HepG2 (cell line): ENCODE results near the gene UCKL1. TPM values are rescaled to one million over a fixed set of nuclear protein-coding genes. Genes with fewer than 3 reads are reported as not detected.

Experiments used
- MATR3 ChIP-seq: sonication (generic); formaldehyde crosslinking; IDR thresholded peaks from 2 replicates; pipeline ENCODE4 v1.4.0; 2020; ENCODE audit warnings: missing genetic modification reagents
- SMC3 ChIP-seq: IDR thresholded peaks from 2 replicates; pipeline ENCODE4 v1.6.1; 2011; ENCODE audit warnings: low read length, improper control_type of control experiment
- SOX13 ChIP-seq, 3 experiments: fragments of 450-650 bp in 1 of 3; sonication (generic) in 1 of 3; formaldehyde crosslinking in 1 of 3; IDR thresholded peaks in 2 of 3; conservative IDR thresholded peaks in 1 of 3; 2 replicates each; pipeline versions ENCODE4 v1.5.0 to v1.6.1; 2016 to 2020; ENCODE audit warnings: antibody characterized with exemption in 1 of 3, mild to moderate bottlenecking in 1 of 3, missing compliant biosample characterization in 1 of 3, missing genetic modification reagents in 1 of 3, moderate library complexity in 1 of 3
- SP1 ChIP-seq, 2 experiments: fragments of 450-650 bp in 1 of 2; sonication (generic) in 1 of 2; formaldehyde crosslinking in 1 of 2; IDR thresholded peaks; 2 replicates each; pipeline versions ENCODE4 v1.4.0 to v1.6.1; 2016 to 2020; ENCODE audit warnings: missing genetic modification reagents in 1 of 2
- ZNF143 ChIP-seq: sonication (generic); formaldehyde crosslinking; IDR thresholded peaks from 2 replicates; pipeline ENCODE4 v1.4.0; 2020; ENCODE audit warnings: missing genetic modification reagents
- ZNF563 ChIP-seq: sonication (generic); formaldehyde crosslinking; IDR thresholded peaks from 2 replicates; pipeline ENCODE4 v1.8.0; 2022; ENCODE audit warnings: mild to moderate bottlenecking, moderate library complexity, missing genetic modification reagents
- polyA plus RNA-seq, 8 experiments: library from polyadenylated mRNA; depleted of rRNA in 3 of 8; stranded (reverse) in 7 of 8; unstranded in 1 of 8; fragments of >200 nt; fragmentation: Illumina TruSeq in 4 of 8; extraction: Trizol in 4 of 8; gene quantifications; 2 replicates each; pipeline versions ENCODE4 v1.2.1 to v1.2.3, GENCODE V29; 2011 to 2016; ENCODE audit warnings: low read depth in 4 of 8, missing spikeins in 1 of 8, mixed read lengths in 1 of 8; ENCODE audit not compliant: insufficient read depth in 1 of 8
- total RNA-seq, 5 experiments: library from RNA; depleted of rRNA; stranded (reverse); fragments of >200 nt; fragmentation: Illumina TruSeq; extraction: Trizol; gene quantifications; 2 replicates each; pipeline ENCODE4 v1.2.3, GENCODE V29; 2016; ENCODE audit warnings: low read depth in 1 of 5
- TF ChIP-seq, protein P1 (sequence below): sonication (generic); formaldehyde crosslinking; IDR thresholded peaks from 2 replicates; pipeline ENCODE4 v1.5.1; 2020; ENCODE audit warnings: mild to moderate bottlenecking, missing genetic modification reagents, borderline replicate concordance
- TF ChIP-seq, protein P2 (sequence below): sonication (generic); formaldehyde crosslinking; IDR thresholded peaks from one replicate; pipeline ENCODE4 v1.5.1; 2020; ENCODE audit warnings: mild to moderate bottlenecking, missing genetic modification reagents; ENCODE audit errors: not compliant biosample characterization
- TF ChIP-seq, protein P3 (sequence below): sonication (generic); formaldehyde crosslinking; IDR thresholded peaks from 2 replicates; pipeline ENCODE4 v1.5.1; 2020; ENCODE audit warnings: missing genetic modification reagents, mild to moderate bottlenecking, borderline replicate concordance

UCKL1 gene
- total and polyA plus RNA-seq, 2 of the 13 experiments (the other 11 are each of a cell fraction or from before 2014, with no cell fraction given), result 50.2 to 126 TPM

DNA sequence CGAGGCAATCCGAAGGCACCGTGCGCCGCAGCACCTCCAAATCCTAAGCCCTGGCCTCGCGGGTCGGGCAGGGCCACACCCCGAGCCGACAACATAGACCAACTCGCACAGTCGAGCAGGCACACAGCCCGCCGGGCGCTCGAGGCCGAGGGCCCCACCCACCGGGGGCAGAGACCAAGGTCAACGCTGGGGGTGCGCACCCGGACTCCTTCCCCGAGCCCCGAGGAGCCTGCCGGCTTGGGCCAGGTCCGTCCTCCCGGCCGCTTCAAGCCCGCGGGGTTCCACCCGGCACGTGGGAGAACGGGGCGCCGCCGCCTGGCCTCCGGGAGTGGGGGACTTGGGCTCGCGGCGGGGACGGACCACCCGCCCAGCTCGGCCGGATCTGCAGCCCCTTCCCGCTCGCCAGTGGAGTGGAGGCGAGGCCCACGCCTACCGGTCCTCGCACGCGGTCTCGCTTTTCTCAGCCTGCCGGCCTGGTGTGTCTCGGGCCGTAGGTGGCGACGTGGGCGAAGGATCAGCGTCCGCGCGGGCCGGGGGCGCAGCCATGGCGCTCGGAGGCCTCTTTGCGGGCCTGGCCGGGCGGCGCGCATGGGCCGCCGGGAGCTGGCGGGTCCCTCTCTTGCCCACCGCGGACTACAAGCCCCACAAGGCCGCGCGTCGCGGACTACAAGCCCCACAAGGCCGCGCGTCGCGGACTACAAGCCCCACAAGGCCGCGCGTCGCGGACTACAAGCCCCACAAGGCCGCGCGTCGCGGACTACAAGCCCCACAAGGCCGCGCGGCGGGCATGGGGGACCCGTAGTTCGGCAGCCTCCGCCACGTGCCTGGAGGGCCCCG, at the start of gene UCKL1 (continued):
- peak; percentile 76; the same call in 1 of the 2 replicates for TF ChIP-seq SOX13 (IDR thresholded peaks at IDR 0.05)
- peak; percentile 53 to 64; a peak in 1 of 4 replicates for TF ChIP-seq SOX13 (CRISPR knock-in tag; conservative IDR thresholded peaks at IDR 0.05 in 1 of 2, IDR thresholded peaks at IDR 0.05 in 1 of 2)
- TF ChIP-seq, protein P1, sequence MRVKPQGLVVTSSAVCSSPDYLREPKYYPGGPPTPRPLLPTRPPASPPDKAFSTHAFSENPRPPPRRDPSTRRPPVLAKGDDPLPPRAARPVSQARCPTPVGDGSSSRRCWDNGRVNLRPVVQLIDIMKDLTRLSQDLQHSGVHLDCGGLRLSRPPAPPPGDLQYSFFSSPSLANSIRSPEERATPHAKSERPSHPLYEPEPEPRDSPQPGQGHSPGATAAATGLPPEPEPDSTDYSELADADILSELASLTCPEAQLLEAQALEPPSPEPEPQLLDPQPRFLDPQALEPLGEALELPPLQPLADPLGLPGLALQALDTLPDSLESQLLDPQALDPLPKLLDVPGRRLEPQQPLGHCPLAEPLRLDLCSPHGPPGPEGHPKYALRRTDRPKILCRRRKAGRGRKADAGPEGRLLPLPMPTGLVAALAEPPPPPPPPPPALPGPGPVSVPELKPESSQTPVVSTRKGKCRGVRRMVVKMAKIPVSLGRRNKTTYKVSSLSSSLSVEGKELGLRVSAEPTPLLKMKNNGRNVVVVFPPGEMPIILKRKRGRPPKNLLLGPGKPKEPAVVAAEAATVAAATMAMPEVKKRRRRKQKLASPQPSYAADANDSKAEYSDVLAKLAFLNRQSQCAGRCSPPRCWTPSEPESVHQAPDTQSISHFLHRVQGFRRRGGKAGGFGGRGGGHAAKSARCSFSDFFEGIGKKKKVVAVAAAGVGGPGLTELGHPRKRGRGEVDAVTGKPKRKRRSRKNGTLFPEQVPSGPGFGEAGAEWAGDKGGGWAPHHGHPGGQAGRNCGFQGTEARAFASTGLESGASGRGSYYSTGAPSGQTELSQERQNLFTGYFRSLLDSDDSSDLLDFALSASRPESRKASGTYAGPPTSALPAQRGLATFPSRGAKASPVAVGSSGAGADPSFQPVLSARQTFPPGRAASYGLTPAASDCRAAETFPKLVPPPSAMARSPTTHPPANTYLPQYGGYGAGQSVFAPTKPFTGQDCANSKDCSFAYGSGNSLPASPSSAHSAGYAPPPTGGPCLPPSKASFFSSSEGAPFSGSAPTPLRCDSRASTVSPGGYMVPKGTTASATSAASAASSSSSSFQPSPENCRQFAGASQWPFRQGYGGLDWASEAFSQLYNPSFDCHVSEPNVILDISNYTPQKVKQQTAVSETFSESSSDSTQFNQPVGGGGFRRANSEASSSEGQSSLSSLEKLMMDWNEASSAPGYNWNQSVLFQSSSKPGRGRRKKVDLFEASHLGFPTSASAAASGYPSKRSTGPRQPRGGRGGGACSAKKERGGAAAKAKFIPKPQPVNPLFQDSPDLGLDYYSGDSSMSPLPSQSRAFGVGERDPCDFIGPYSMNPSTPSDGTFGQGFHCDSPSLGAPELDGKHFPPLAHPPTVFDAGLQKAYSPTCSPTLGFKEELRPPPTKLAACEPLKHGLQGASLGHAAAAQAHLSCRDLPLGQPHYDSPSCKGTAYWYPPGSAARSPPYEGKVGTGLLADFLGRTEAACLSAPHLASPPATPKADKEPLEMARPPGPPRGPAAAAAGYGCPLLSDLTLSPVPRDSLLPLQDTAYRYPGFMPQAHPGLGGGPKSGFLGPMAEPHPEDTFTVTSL (CRISPR knock-in tag), result no peak; the same call in 1 of the 2 replicates
- 0 out of 2 replicates have a peak, but pooled peaks have one; percentile 69 for TF ChIP-seq MATR3 (CRISPR knock-in tag)
- peak; percentile 97 for TF ChIP-seq ZNF563
- peak; percentile 98 for TF ChIP-seq ZNF143 (CRISPR knock-in tag)
- no peak; the same call in 1 of the 2 replicates for TF ChIP-seq SMC3
- TF ChIP-seq, protein P2, sequence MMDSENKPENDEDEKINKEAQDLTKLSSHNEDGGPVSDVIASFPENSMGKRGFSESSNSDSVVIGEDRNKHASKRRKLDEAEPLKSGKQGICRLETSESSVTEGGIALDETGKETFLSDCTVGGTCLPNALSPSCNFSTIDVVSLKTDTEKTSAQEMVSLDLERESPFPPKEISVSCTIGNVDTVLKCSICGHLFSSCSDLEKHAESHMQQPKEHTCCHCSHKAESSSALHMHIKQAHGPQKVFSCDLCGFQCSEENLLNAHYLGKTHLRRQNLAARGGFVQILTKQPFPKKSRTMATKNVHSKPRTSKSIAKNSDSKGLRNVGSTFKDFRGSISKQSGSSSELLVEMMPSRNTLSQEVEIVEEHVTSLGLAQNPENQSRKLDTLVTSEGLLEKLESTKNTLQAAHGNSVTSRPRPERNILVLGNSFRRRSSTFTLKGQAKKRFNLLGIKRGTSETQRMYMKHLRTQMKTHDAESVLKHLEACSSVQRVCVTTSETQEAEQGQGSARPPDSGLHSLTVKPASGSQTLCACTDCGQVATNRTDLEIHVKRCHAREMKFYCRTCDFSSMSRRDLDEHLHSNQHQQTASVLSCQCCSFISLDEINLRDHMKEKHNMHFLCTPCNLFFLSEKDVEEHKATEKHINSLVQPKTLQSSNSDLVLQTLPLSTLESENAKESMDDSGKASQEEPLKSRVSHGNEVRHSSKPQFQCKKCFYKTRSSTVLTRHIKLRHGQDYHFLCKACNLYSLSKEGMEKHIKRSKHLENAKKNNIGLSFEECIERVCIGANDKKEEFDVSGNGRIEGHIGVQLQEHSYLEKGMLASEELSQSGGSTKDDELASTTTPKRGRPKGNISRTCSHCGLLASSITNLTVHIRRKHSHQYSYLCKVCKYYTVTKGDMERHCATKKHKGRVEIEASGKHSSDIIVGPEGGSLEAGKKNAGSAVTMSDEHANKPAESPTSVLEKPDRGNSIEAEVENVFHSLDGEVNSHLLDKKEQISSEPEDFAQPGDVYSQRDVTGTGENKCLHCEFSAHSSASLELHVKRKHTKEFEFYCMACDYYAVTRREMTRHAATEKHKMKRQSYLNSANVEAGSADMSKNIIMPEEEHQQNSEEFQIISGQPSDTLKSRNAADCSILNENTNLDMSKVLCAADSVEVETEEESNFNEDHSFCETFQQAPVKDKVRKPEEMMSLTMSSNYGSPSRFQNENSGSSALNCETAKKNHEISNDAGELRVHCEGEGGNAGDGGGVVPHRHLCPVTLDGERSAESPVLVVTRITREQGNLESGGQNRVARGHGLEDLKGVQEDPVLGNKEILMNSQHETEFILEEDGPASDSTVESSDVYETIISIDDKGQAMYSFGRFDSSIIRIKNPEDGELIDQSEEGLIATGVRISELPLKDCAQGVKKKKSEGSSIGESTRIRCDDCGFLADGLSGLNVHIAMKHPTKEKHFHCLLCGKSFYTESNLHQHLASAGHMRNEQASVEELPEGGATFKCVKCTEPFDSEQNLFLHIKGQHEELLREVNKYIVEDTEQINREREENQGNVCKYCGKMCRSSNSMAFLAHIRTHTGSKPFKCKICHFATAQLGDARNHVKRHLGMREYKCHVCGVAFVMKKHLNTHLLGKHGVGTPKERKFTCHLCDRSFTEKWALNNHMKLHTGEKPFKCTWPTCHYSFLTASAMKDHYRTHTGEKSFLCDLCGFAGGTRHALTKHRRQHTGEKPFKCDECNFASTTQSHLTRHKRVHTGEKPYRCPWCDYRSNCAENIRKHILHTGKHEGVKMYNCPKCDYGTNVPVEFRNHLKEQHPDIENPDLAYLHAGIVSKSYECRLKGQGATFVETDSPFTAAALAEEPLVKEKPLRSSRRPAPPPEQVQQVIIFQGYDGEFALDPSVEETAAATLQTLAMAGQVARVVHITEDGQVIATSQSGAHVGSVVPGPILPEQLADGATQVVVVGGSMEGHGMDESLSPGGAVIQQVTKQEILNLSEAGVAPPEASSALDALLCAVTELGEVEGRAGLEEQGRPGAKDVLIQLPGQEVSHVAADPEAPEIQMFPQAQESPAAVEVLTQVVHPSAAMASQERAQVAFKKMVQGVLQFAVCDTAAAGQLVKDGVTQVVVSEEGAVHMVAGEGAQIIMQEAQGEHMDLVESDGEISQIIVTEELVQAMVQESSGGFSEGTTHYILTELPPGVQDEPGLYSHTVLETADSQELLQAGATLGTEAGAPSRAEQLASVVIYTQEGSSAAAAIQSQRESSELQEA (CRISPR knock-in tag), result peak; percentile 99
- no peak for TF ChIP-seq SP1 (IDR thresholded peaks at IDR 0.05)
- peak; percentile 88 for TF ChIP-seq SP1 (CRISPR knock-in tag; IDR thresholded peaks at IDR 0.05)
- TF ChIP-seq, protein P3, sequence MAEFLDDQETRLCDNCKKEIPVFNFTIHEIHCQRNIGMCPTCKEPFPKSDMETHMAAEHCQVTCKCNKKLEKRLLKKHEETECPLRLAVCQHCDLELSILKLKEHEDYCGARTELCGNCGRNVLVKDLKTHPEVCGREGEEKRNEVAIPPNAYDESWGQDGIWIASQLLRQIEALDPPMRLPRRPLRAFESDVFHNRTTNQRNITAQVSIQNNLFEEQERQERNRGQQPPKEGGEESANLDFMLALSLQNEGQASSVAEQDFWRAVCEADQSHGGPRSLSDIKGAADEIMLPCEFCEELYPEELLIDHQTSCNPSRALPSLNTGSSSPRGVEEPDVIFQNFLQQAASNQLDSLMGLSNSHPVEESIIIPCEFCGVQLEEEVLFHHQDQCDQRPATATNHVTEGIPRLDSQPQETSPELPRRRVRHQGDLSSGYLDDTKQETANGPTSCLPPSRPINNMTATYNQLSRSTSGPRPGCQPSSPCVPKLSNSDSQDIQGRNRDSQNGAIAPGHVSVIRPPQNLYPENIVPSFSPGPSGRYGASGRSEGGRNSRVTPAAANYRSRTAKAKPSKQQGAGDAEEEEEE (CRISPR knock-in tag), result peak; percentile 94; the same call in 1 of the 2 replicates
